ENCODE measurements around the gene KLK11. TPM values are rescaled to one million over a fixed set of nuclear protein-coding genes. Genes with fewer than 3 reads are reported as not detected.

KLK11 gene
- total RNA-seq, result not detected in 2 replicates

- TF ChIP-seq CTCF (IDR thresholded peaks at IDR 0.05), result no peak
- intact Hi-C loops (cut with micrococcal nuclease), result no loop called here
- no peaks in the 10 kb centered on the region for H3K36me3 Mint-ChIP-seq (ENCODE audit: low read depth)
- DNase-seq (no peak), ATAC-seq (ENCODE audit: low read depth) (no peak)
- ChIA-PET POLR2A (no interaction called here), CTCF (no interaction called here)
- H3K27ac Mint-ChIP-seq, result no peak within 1 kb of the TSS
- peaks cover 27% of the 10 kb centered on the region for H3K27me3 Mint-ChIP-seq
- no peak within 1 kb of the TSS for H3K4me3 Mint-ChIP-seq
- no peaks in the 10 kb centered on the region for H3K4me1 Mint-ChIP-seq
- H3K9me3 Mint-ChIP-seq, result no peaks in the 10 kb centered on the region
Measured at GRCh38 chr19:51026554-51026831, at the start of gene KLK11. TSS of gene KLK11 (minus strand) at chr19:51026616. CDS start at chr19:51025631, 985 bp downstream.

GRCh38 chr19:51075998-51076397 is 49.6 kb upstream of the KLK11 start:
- no peak overlapping the region for H3K4me3 Mint-ChIP-seq
- CTCF ChIA-PET, result no interaction called here
- DNase-seq (no peak), ATAC-seq (ENCODE audit: low read depth) (no peak)
- peaks cover 11% of the 10 kb centered on the region for H3K9me3 Mint-ChIP-seq
- H3K36me3 Mint-ChIP-seq (ENCODE audit: low read depth), result no peaks in the 10 kb centered on the region
- intact Hi-C loops (cut with micrococcal nuclease), result no loop called here
- no peak for TF ChIP-seq CTCF (IDR thresholded peaks at IDR 0.05)
- no peaks in the 10 kb centered on the region for H3K4me1 Mint-ChIP-seq
- H3K27ac Mint-ChIP-seq, result no peak overlapping the region
- POLR2A ChIA-PET, result no interaction called here
- no peaks in the 10 kb centered on the region for H3K27me3 Mint-ChIP-seq

- ATAC-seq (ENCODE audit: low read depth), result no peak
- Mint-ChIP-seq H3K36me3 (ENCODE audit: low read depth) (no peaks in the 10 kb centered on the region), H3K27ac (no peak overlapping the region), H3K4me1 (no peaks in the 10 kb centered on the region), H3K27me3 (peaks cover 14% of the 10 kb centered on the region), H3K4me3 (no peak overlapping the region), H3K9me3 (peaks cover 11% of the 10 kb centered on the region)
- no peak for DNase-seq
- intact Hi-C loops (cut with micrococcal nuclease), result no loop called here
- ChIA-PET POLR2A (no interaction called here), CTCF (no interaction called here)
- TF ChIP-seq CTCF (IDR thresholded peaks at IDR 0.05), result no peak
Measured at GRCh38 chr19:51071095-51071405, 44.6 kb upstream of the KLK11 start.

- no peak overlapping the region for H3K27ac Mint-ChIP-seq
- ChIA-PET CTCF (no interaction called here), POLR2A (no interaction called here)
- ATAC-seq (ENCODE audit: low read depth), result no peak
- H3K4me3 Mint-ChIP-seq, result no peak overlapping the region
- TF ChIP-seq CTCF (IDR thresholded peaks at IDR 0.05), result no peak
- peaks cover 17% of the 10 kb centered on the region for H3K27me3 Mint-ChIP-seq
- intact Hi-C loops (cut with micrococcal nuclease), result no loop called here
- no peak for DNase-seq
- H3K36me3 Mint-ChIP-seq (ENCODE audit: low read depth), result no peaks in the 10 kb centered on the region
- H3K4me1 Mint-ChIP-seq, result no peaks in the 10 kb centered on the region
- peaks cover 11% of the 10 kb centered on the region for H3K9me3 Mint-ChIP-seq
Measured at GRCh38 chr19:51070334-51071094, 44.1 kb upstream of the KLK11 start.

GRCh38 chr19:51066393-51067186 is 40.2 kb upstream of the KLK11 start:
- ATAC-seq (ENCODE audit: low read depth) (no peak), DNase-seq (no peak)
- Mint-ChIP-seq H3K9me3 (peaks cover 2% of the 10 kb centered on the region), H3K27me3 (peaks cover 36% of the 10 kb centered on the region), H3K36me3 (ENCODE audit: low read depth) (no peaks in the 10 kb centered on the region), H3K4me3 (no peak overlapping the region), H3K27ac (no peak overlapping the region), H3K4me1 (no peaks in the 10 kb centered on the region)
- intact Hi-C loops (cut with micrococcal nuclease), result no loop called here
- TF ChIP-seq CTCF (IDR thresholded peaks at IDR 0.05), result no peak
- ChIA-PET CTCF (no interaction called here), POLR2A (no interaction called here)

All from activated B cell treated with CpG ODN at 0.5 μM for 24 hours (primary cell).